Muscle of leg (tissue), 11 donors: ENCODE results near the gene BRCA1. TPM values are rescaled to one million over a fixed set of nuclear protein-coding genes. Genes with fewer than 3 reads are reported as not detected.

Source experiments
- DNase-seq: peaks from one replicate; pipeline ENCODE4 v3.0.0; 2013
- H3K27ac ChIP-seq: one replicate; pipeline ENCODE4 v1.5.1; 2013; ENCODE audit warnings: mild to moderate bottlenecking, low read length, control low read depth
- H3K27me3 ChIP-seq: one replicate; pipeline ENCODE4 v1.6.1; 2013; ENCODE audit warnings: low read length; ENCODE audit not compliant: control insufficient read depth, insufficient read depth
- H3K36me3 ChIP-seq: one replicate; pipeline ENCODE4 v1.6.1; 2013; ENCODE audit warnings: low read length; ENCODE audit not compliant: control insufficient read depth, insufficient read depth
- H3K4me1 ChIP-seq: one replicate; pipeline ENCODE4 v1.6.1; 2013; ENCODE audit warnings: low read length; ENCODE audit not compliant: control insufficient read depth, insufficient read depth
- H3K4me3 ChIP-seq: one replicate; pipeline ENCODE4 v1.5.1; 2013; ENCODE audit warnings: low read length, control low read depth
- H3K9me3 ChIP-seq: replicated peaks from 2 replicates; pipeline ENCODE4 v1.6.1; 2013; ENCODE audit warnings: low read depth, low read length; ENCODE audit not compliant: control insufficient read depth
- WGBS: methylation state at CpG from one replicate; pipeline ENCODE4 v1.1.5; 2013; ENCODE audit warnings: missing lambda C conversion rate; ENCODE audit not compliant: insufficient coverage; 5-methylcytosine and 5-hydroxymethylcytosine counted together
- polyA plus RNA-seq, 8 donors: library from polyadenylated mRNA; unstranded; fragments of 120-200 nt; gene quantifications; one replicate each; pipeline versions ENCODE4 v1.2.1 to v1.2.3, GENCODE V29; 2013; ENCODE audit warnings: inconsistent platforms in 1 of 8, low replicate concordance in 1 of 8; ENCODE audit not compliant: insufficient read length in 8 of 8, insufficient read depth in 1 of 8
- total RNA-seq: library from RNA; stranded (reverse); fragments of 120-200 nt; gene quantifications from one replicate; pipeline ENCODE4 v1.2.4, GENCODE V29; 2013

The BRCA1 gene
- total and polyA plus RNA-seq, 9 donors, result 8.1 to 12.3 (median 9.1) TPM

GRCh38 chr17:43042025-43042628, 83.0 kb downstream of the BRCA1 start:
- WGBS, result 11% methylated on average over 1 of the region's 5 CpGs
- peaks cover 11% of the 10 kb centered on the region for H3K36me3 ChIP-seq
- no peaks in the 10 kb centered on the region for H3K27me3 ChIP-seq
- no peak overlapping the region for H3K4me3 ChIP-seq
- H3K4me1 ChIP-seq, result no peaks in the 10 kb centered on the region
- DNase-seq, result no peak
- no peaks in the 10 kb centered on the region for H3K9me3 ChIP-seq
- H3K27ac ChIP-seq, result no peak overlapping the region

- Histone ChIP-seq H3K27me3 (no peaks in the 10 kb centered on the region), H3K4me1 (no peaks in the 10 kb centered on the region), H3K4me3 (no peak overlapping the region), H3K27ac (no peak overlapping the region), H3K36me3 (peaks cover 8% of the 10 kb centered on the region), H3K9me3 (no peaks in the 10 kb centered on the region)
- no CpG with 5 or more reads among the region's 2 CpGs for WGBS
- DNase-seq, result no peak
Measured at GRCh38 chr17:43040655-43041054, 84.5 kb downstream of the BRCA1 start.

- WGBS, result no CpG with 5 or more reads among the region's 2 CpGs
- no peaks in the 10 kb centered on the region for H3K27me3 ChIP-seq
- no peaks in the 10 kb centered on the region for H3K4me1 ChIP-seq
- H3K9me3 ChIP-seq, result no peaks in the 10 kb centered on the region
- no peak overlapping the region for H3K27ac ChIP-seq
- no peak for DNase-seq
- H3K4me3 ChIP-seq, result no peak overlapping the region
- H3K36me3 ChIP-seq, result peaks cover 4% of the 10 kb centered on the region
Measured at GRCh38 chr17:43039646-43040045, 85.5 kb downstream of the BRCA1 start.

GRCh38 chr17:43034894-43035293, 90.3 kb downstream of the BRCA1 start:
- DNase-seq, result no peak
- H3K36me3 ChIP-seq, result no peaks in the 10 kb centered on the region
- no peak overlapping the region for H3K27ac ChIP-seq
- H3K27me3 ChIP-seq, result no peaks in the 10 kb centered on the region
- H3K4me1 ChIP-seq, result peaks cover 4% of the 10 kb centered on the region
- 44% methylated on average over 2 of the region's 3 CpGs for WGBS
- H3K4me3 ChIP-seq, result no peak overlapping the region
- H3K9me3 ChIP-seq, result no peaks in the 10 kb centered on the region

- H3K9me3 ChIP-seq, result no peaks in the 10 kb centered on the region
- no peak overlapping the region for H3K4me3 ChIP-seq
- WGBS, result 36% methylated on average over 3 of the region's 12 CpGs
- no peaks in the 10 kb centered on the region for H3K36me3 ChIP-seq
- H3K4me1 ChIP-seq, result peaks cover 7% of the 10 kb centered on the region
- no peaks in the 10 kb centered on the region for H3K27me3 ChIP-seq
- no peak for DNase-seq
- H3K27ac ChIP-seq, result no peak overlapping the region
Measured at GRCh38 chr17:43033948-43034881, 90.9 kb downstream of the BRCA1 start.

GRCh38 chr17:43031666-43032065, 93.5 kb downstream of the BRCA1 start:
- WGBS, result no CpG with 5 or more reads among the region's 3 CpGs
- no peaks in the 10 kb centered on the region for H3K27me3 ChIP-seq
- no peak for DNase-seq
- H3K36me3 ChIP-seq, result no peaks in the 10 kb centered on the region
- H3K9me3 ChIP-seq, result no peaks in the 10 kb centered on the region
- no peak overlapping the region for H3K27ac ChIP-seq
- H3K4me3 ChIP-seq, result no peak overlapping the region
- H3K4me1 ChIP-seq, result peaks cover 13% of the 10 kb centered on the region

GRCh38 chr17:43030137-43030767, 94.9 kb downstream of the BRCA1 start:
- Histone ChIP-seq H3K9me3 (no peaks in the 10 kb centered on the region), H3K27ac (no peak overlapping the region)
- no peak for DNase-seq

GRCh38 chr17:43028221-43028861, 96.8 kb downstream of the BRCA1 start:
- Histone ChIP-seq H3K4me3 (no peak overlapping the region), H3K27ac (no peak overlapping the region), H3K4me1 (peaks cover 21% of the 10 kb centered on the region), H3K9me3 (no peaks in the 10 kb centered on the region), H3K36me3 (no peaks in the 10 kb centered on the region), H3K27me3 (peaks cover 2% of the 10 kb centered on the region)
- WGBS, result 67% methylated on average over 13 of the region's 17 CpGs
- peak; percentile 49 for DNase-seq

More at GRCh38 chr17:43030137-43030767, 94.9 kb downstream of the BRCA1 start:
- Histone ChIP-seq H3K4me1 (peaks cover 13% of the 10 kb centered on the region), H3K4me3 (no peak overlapping the region), H3K27me3 (peaks cover 2% of the 10 kb centered on the region), H3K36me3 (no peaks in the 10 kb centered on the region)
- WGBS, result 70% methylated on average over 4 of the region's 6 CpGs

GRCh38 chr17:43027091-43028032, 97.8 kb downstream of the BRCA1 start:
- Histone ChIP-seq H3K36me3 (no peaks in the 10 kb centered on the region), H3K27ac (no peak overlapping the region), H3K4me1 (peaks cover 23% of the 10 kb centered on the region), H3K4me3 (no peak overlapping the region), H3K9me3 (no peaks in the 10 kb centered on the region), H3K27me3 (peaks cover 2% of the 10 kb centered on the region)
- no peak for DNase-seq
- no CpG with 5 or more reads among the region's 9 CpGs for WGBS
